ENCODE results near the gene TSC22D1. TPM values are rescaled to one million over a fixed set of nuclear protein-coding genes. Genes with fewer than 3 reads are reported as not detected.

TSC22D1 gene
- polyA plus RNA-seq, 1 donor (not counting 4 experiments of a cell fraction or from before 2014, with no cell fraction given): 177 TPM

DNA sequence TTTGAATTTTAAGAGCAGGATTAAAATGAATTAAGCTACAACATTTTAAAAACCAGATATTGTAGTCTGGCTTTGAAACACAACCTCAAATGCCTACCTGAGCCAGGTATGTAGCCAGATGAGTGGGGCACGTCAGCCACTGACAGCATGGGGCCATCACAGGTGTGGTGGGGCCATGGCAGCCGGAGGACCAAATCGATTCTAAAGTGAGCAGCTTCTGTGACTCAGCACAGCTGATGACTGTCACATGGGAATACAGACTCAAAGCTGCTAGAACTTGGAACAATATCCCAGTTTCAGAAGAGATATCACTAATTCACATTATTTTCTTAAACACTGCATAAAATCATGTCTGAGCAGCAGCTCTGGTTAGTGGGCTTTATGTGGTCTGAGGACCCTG, 149.7 kb downstream of the TSC22D1 start:
- DNase-seq (ENCODE audit: low read depth, low spot score) (no peak), FAIRE-seq (no peak)
- Histone ChIP-seq H3K4me2 (ENCODE audit: control insufficient read depth, extremely low read depth, insufficient read depth, low read depth, low read length) (no peak overlapping the region), H3K9me3 (ENCODE audit: control insufficient read depth, low read depth, low read length) (no peaks in the 10 kb centered on the region), H3K4me1 (ENCODE audit: control insufficient read depth, extremely low read depth, insufficient read depth, low read length) (no peaks in the 10 kb centered on the region), H3K79me2 (ENCODE audit: control insufficient read depth, insufficient read depth, low read length) (no peaks in the 10 kb centered on the region), H3K9ac (ENCODE audit: control insufficient read depth, extremely low read depth, insufficient read depth, low read length) (no peak overlapping the region), H4K20me1 (ENCODE audit: control insufficient read depth, extremely low read depth, insufficient read depth, low read length) (no peaks in the 10 kb centered on the region), H3K27ac (ENCODE audit: control insufficient read depth, insufficient read depth, low read length) (no peak overlapping the region), H3K36me3 (ENCODE audit: control insufficient read depth in 2 of 2, extremely low read depth in 1 of 2, insufficient read depth in 2 of 2, low read length in 2 of 2) (no peaks in the 10 kb centered on the region), H2AFZ (ENCODE audit: control insufficient read depth, low read length) (no peak overlapping the region), H3K4me3 (ENCODE audit: control insufficient read depth in 2 of 3, extremely low read depth in 1 of 3, insufficient read depth in 2 of 3, low read depth in 1 of 3, low read length in 3 of 3) (no peak overlapping the region), H3K27me3 (ENCODE audit: control insufficient read depth, extremely low read depth, insufficient read depth, low read length) (no peaks in the 10 kb centered on the region), H3K9me1 (ENCODE audit: control insufficient read depth, extremely low read depth, insufficient read depth, low read length) (no peaks in the 10 kb centered on the region)
- dilution Hi-C loops (cut with MboI; ENCODE audit: extremely low pct_ligation_motif_present, low sequenced_read_pairs): loop anchor here (25.0 kb wide), 1 partner anchor 389 kb away; no protein-coding TSS in a partner anchor
- no peak for TF ChIP-seq EZH2 (IDR thresholded peaks at IDR 0.05; ENCODE audit: low read length)
- TF ChIP-seq, protein P1, sequence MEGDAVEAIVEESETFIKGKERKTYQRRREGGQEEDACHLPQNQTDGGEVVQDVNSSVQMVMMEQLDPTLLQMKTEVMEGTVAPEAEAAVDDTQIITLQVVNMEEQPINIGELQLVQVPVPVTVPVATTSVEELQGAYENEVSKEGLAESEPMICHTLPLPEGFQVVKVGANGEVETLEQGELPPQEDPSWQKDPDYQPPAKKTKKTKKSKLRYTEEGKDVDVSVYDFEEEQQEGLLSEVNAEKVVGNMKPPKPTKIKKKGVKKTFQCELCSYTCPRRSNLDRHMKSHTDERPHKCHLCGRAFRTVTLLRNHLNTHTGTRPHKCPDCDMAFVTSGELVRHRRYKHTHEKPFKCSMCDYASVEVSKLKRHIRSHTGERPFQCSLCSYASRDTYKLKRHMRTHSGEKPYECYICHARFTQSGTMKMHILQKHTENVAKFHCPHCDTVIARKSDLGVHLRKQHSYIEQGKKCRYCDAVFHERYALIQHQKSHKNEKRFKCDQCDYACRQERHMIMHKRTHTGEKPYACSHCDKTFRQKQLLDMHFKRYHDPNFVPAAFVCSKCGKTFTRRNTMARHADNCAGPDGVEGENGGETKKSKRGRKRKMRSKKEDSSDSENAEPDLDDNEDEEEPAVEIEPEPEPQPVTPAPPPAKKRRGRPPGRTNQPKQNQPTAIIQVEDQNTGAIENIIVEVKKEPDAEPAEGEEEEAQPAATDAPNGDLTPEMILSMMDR (optimal IDR thresholded peaks at IDR 0.05 in 1 of 3, IDR thresholded peaks at IDR 0.05 in 1 of 3, conservative IDR thresholded peaks at IDR 0.05 in 1 of 3; ENCODE audit: extremely low read depth in 1 of 3, insufficient read depth in 2 of 3, low read length in 3 of 3): no peak

DNA sequence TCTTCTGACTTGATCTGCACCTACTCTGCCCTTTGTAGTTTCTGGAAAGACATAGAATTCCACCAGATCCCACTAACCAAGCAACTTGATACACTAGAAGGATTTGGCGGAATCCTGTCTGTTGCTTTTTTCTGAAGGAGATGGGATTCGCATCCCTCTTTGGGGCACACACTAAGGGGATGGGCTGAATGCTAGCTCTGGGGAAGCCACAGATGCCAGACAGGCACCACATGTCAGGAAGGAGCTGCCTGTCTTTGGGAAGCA, 150.4 kb downstream of the TSC22D1 start:
- no peaks in the 10 kb centered on the region for H3K4me1 ChIP-seq (ENCODE audit: control insufficient read depth, extremely low read depth, insufficient read depth, low read length)
- dilution Hi-C loops (cut with MboI; ENCODE audit: extremely low pct_ligation_motif_present, low sequenced_read_pairs): loop anchor here (25.0 kb wide), 1 partner anchor 388 kb away; no protein-coding TSS in a partner anchor
- H3K36me3 ChIP-seq (ENCODE audit: control insufficient read depth in 2 of 2, extremely low read depth in 1 of 2, insufficient read depth in 2 of 2, low read length in 2 of 2): no peaks in the 10 kb centered on the region
- DNase-seq (ENCODE audit: low read depth, low spot score): no peak
- H3K79me2 ChIP-seq (ENCODE audit: control insufficient read depth, insufficient read depth, low read length): no peaks in the 10 kb centered on the region
- no peak overlapping the region for H3K4me3 ChIP-seq (ENCODE audit: control insufficient read depth in 2 of 3, extremely low read depth in 1 of 3, insufficient read depth in 2 of 3, low read depth in 1 of 3, low read length in 3 of 3)
- no peak for FAIRE-seq
- H2AFZ ChIP-seq (ENCODE audit: control insufficient read depth, low read length): no peak overlapping the region
- H3K4me2 ChIP-seq (ENCODE audit: control insufficient read depth, extremely low read depth, insufficient read depth, low read depth, low read length): no peak overlapping the region
- H3K9me3 ChIP-seq (ENCODE audit: control insufficient read depth, low read depth, low read length): no peaks in the 10 kb centered on the region
- no peak for TF ChIP-seq EZH2 (IDR thresholded peaks at IDR 0.05; ENCODE audit: low read length)
- TF ChIP-seq, protein P1 (optimal IDR thresholded peaks at IDR 0.05 in 1 of 3, IDR thresholded peaks at IDR 0.05 in 1 of 3, conservative IDR thresholded peaks at IDR 0.05 in 1 of 3; ENCODE audit: extremely low read depth in 1 of 3, insufficient read depth in 2 of 3, low read length in 3 of 3): no peak
- H4K20me1 ChIP-seq (ENCODE audit: control insufficient read depth, extremely low read depth, insufficient read depth, low read length): no peaks in the 10 kb centered on the region
- H3K27me3 ChIP-seq (ENCODE audit: control insufficient read depth, extremely low read depth, insufficient read depth, low read length): no peaks in the 10 kb centered on the region
- H3K9me1 ChIP-seq (ENCODE audit: control insufficient read depth, extremely low read depth, insufficient read depth, low read length): no peaks in the 10 kb centered on the region
- H3K27ac ChIP-seq (ENCODE audit: control insufficient read depth, insufficient read depth, low read length): no peak overlapping the region
- no peak overlapping the region for H3K9ac ChIP-seq (ENCODE audit: control insufficient read depth, extremely low read depth, insufficient read depth, low read length)

All from keratinocyte (primary cell).